Lung (tissue), 12 donors: ENCODE results near the gene ABCA1. TPM values are rescaled to one million over a fixed set of nuclear protein-coding genes. Genes with fewer than 3 reads are reported as not detected.
A peak's percentile ranks its signal among the peaks of the same experiment; 100 is the strongest.

Experiments used
- ATAC-seq: fragments of 200-7000 bp; cut with Tn5 transposase; one replicate; pipeline ENCODE4 v1.9.1; 2020; ENCODE audit warnings: moderate number of reproducible peaks; ENCODE audit not compliant: insufficient read depth, low FRiP score
- DNase-seq, 3 donors: peaks; one replicate each; pipeline ENCODE4 v3.0.0-alpha.2; 2013 to 2017
- H3K27ac ChIP-seq, 2 donors: one replicate each; pipeline ENCODE4 v1.5.1; 2013; ENCODE audit warnings: mild to moderate bottlenecking in 2 of 2, moderate library complexity in 2 of 2, control low read depth in 1 of 2, inconsistent platforms in 1 of 2, low read depth in 1 of 2, low read length in 1 of 2
- H3K27me3 ChIP-seq, 3 donors: one replicate each; pipeline ENCODE4 v1.5.1; 2013; ENCODE audit warnings: low read length in 2 of 3; ENCODE audit not compliant: control insufficient read depth in 3 of 3, insufficient read depth in 3 of 3
- H3K36me3 ChIP-seq, 4 donors: one replicate each; pipeline ENCODE4 v1.5.1; 2013; ENCODE audit warnings: low read length in 4 of 4, mild to moderate bottlenecking in 1 of 4, moderate library complexity in 1 of 4; ENCODE audit not compliant: control insufficient read depth in 4 of 4, insufficient read depth in 4 of 4
- H3K4me1 ChIP-seq, 5 donors: one replicate each; pipeline ENCODE4 v1.5.1; 2013; ENCODE audit warnings: low read length in 5 of 5, mild to moderate bottlenecking in 2 of 5, moderate library complexity in 1 of 5; ENCODE audit not compliant: control insufficient read depth in 5 of 5, insufficient read depth in 5 of 5
- H3K4me3 ChIP-seq: one replicate; pipeline ENCODE4 v1.5.1; 2013; ENCODE audit warnings: mild to moderate bottlenecking, control low read depth, moderate library complexity
- H3K9ac ChIP-seq, 2 donors: one replicate each; pipeline ENCODE4 v1.5.1; 2013; ENCODE audit warnings: low read length in 2 of 2, control low read depth in 1 of 2; ENCODE audit not compliant: insufficient read depth in 1 of 2
- H3K9me3 ChIP-seq, 4 donors: one replicate each; pipeline ENCODE4 v1.5.1; 2013; ENCODE audit warnings: low read length in 3 of 4, mild to moderate bottlenecking in 1 of 4, moderate library complexity in 1 of 4; ENCODE audit not compliant: control insufficient read depth in 4 of 4, insufficient read depth in 3 of 4
- WGBS, 2 donors: extraction: QIAGEN DNeasy Blood & Tissue Kit; methylation state at CpG; one replicate each; pipeline ENCODE4 v1.1.7; 2013; 5-methylcytosine and 5-hydroxymethylcytosine counted together
- polyA plus RNA-seq, 2 donors: library from polyadenylated mRNA; stranded (reverse); fragments of 200-250 nt; gene quantifications; one replicate each; pipeline ENCODE4 v1.2.1, GENCODE V29; 2013
- total RNA-seq, 2 donors: library from RNA; depleted of rRNA in 1 of 2; stranded (reverse); fragments of >200 nt in 1 of 2; gene quantifications; one replicate each; pipeline ENCODE4 v1.2.1, GENCODE V29; 2014 to 2021
- TF ChIP-seq, protein P1 (sequence below): IDR thresholded peaks from 2 replicates; pipeline ENCODE4 v1.5.1; 2012; ENCODE audit warnings: mild to moderate bottlenecking; ENCODE audit errors: control extremely low read depth, extremely low read depth
- donor health status: control.
- donor health status: control.
- donor health status: Bipolar disorder and iron deficiency.
- donor health status: healthy.
- donor health status: DM: yes; HTN: yes; CAD: no.

ABCA1 gene
- total and polyA plus RNA-seq, 4 donors: 5.4 to 140 (median 16.8) TPM

DNA sequence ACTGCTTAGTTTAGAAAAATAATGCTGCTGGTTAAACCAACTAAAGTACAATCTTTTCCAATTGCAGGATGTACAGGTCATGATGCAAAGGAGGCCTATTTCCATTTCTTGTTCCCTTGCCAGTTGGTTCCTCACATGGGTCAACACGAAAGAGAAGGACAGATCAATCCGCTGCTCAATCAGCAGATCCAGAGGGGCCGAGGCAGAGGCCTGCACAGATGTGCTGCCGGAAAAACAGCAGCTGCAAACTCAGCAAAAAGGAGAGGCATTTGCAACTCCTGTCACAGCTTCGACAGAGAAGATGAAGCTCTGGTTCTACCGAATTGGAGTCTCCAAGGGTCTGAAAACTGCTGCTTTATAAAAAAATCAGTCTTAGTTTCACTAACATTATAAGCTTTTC is 94.3 kb downstream of the ABCA1 start:
- TF ChIP-seq, protein P1, sequence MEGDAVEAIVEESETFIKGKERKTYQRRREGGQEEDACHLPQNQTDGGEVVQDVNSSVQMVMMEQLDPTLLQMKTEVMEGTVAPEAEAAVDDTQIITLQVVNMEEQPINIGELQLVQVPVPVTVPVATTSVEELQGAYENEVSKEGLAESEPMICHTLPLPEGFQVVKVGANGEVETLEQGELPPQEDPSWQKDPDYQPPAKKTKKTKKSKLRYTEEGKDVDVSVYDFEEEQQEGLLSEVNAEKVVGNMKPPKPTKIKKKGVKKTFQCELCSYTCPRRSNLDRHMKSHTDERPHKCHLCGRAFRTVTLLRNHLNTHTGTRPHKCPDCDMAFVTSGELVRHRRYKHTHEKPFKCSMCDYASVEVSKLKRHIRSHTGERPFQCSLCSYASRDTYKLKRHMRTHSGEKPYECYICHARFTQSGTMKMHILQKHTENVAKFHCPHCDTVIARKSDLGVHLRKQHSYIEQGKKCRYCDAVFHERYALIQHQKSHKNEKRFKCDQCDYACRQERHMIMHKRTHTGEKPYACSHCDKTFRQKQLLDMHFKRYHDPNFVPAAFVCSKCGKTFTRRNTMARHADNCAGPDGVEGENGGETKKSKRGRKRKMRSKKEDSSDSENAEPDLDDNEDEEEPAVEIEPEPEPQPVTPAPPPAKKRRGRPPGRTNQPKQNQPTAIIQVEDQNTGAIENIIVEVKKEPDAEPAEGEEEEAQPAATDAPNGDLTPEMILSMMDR: no peak
- ATAC-seq: no peak
- H3K9me3 ChIP-seq: peaks cover 0 to 3% (median 0%) of the 10 kb centered on the region in 4 donors
- H3K27ac ChIP-seq: no peak overlapping the region
- H3K4me3 ChIP-seq: no peak overlapping the region
- H3K9ac ChIP-seq: no peak overlapping the region
- H3K36me3 ChIP-seq: peaks cover 14 to 50% (median 23%) of the 10 kb centered on the region in 4 donors
- 80 to 82% methylated on average over 6 of the region's 6 CpGs for WGBS, 2 donors
- DNase-seq: peak in 2 of 3 donors; percentile 24 to 51
- no peaks in the 10 kb centered on the region for H3K27me3 ChIP-seq
- peaks cover 0 to 8% (median 0%) of the 10 kb centered on the region in 5 donors for H3K4me1 ChIP-seq

DNA sequence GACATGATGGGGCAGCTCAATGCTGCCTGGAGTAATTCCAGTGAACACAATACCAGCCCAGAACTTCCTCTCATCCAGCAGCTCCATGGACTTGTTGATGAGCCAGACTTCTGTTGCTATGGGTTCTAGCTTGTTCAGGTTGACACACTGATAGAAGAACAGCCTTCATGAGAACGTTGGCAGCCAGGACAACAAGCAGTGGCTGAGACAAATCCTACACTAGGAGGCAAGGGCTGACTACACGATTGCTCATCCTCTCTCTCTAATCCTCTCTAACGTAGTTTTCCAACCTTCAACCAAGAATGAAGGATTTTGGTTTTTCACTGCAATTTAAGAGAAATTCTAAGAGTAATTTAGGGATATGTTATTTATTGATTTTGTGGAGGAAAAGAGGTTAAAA is 96.3 kb downstream of the ABCA1 start:
- Histone ChIP-seq H3K9ac (no peak overlapping the region), H3K4me3 (no peak overlapping the region), H3K9me3 (peaks cover 0 to 3% (median 0%) of the 10 kb centered on the region in 4 donors), H3K4me1 (peaks cover 0 to 5% (median 0%) of the 10 kb centered on the region in 5 donors), H3K27ac (no peak overlapping the region), H3K27me3 (no peaks in the 10 kb centered on the region), H3K36me3 (peaks cover 20 to 55% (median 34%) of the 10 kb centered on the region in 4 donors)
- 89 to 94% methylated on average over 3 of the region's 3 CpGs for WGBS, 2 donors
- ATAC-seq (no peak), DNase-seq (no peak)
- TF ChIP-seq, protein P1: no peak

DNA sequence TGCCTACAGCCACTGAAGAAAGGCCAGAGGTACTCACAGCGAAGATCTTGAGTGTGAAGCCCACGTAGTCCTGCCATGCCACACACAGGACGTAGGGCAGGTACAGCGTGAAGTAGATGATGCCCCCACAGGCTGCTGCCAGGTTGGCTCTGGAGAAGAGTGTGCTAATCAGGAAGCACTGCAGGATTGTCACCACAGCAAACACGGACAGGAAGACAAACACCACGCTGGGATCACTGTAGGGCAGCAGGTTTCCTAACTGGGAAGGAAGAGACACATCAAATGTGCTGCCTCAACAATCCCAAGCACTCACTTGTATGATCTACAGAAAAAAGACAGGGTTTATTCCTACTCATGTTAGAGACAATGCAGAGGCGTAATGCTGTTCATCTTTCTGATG is 101.0 kb downstream of the ABCA1 start:
- TF ChIP-seq, protein P1: no peak
- Histone ChIP-seq H3K36me3 (peaks cover 32 to 79% (median 56%) of the 10 kb centered on the region in 4 donors), H3K27ac (peak overlapping the region in 1 of 2 donors; percentile 27), H3K4me1 (peaks cover 0 to 2% (median 0%) of the 10 kb centered on the region in 5 donors), H3K9ac (no peak overlapping the region), H3K4me3 (no peak overlapping the region), H3K27me3 (no peaks in the 10 kb centered on the region), H3K9me3 (peaks cover 0 to 3% (median 0%) of the 10 kb centered on the region in 4 donors)
- ATAC-seq (no peak), DNase-seq (peak in 1 of 3 donors; percentile 9)
- 77 to 82% methylated on average over 7 of the region's 7 CpGs for WGBS, 2 donors
